HG03442 (cell line): ENCODE measurements around the gene LRRC57.

Experiments
- ATAC-seq: cut with Tn5 transposase; IDR thresholded peaks from one replicate; pipeline ENCODE4 v1.9.1; 2021; ENCODE audit warnings: mild to moderate bottlenecking, moderate library complexity; ENCODE audit not compliant: unreplicated experiment

LRRC57 gene

GRCh38 chr15:42553554-42553953, 5.0 kb upstream of the LRRC57 start:
- no peak for ATAC-seq

GRCh38 chr15:42549741-42550392, 1.3 kb upstream of the LRRC57 start:
- ATAC-seq = no peak

GRCh38 chr15:42549032-42549491, 469 bp upstream of the LRRC57 start:
- ATAC-seq = peak; percentile 26

GRCh38 chr15:42547918-42548248, 710 bp downstream of the LRRC57 start:
- ATAC-seq = peak; percentile 12

GRCh38 chr15:42544853-42545629, 3.6 kb downstream of the LRRC57 start:
- no peak for ATAC-seq

- ATAC-seq = no peak
These were observed 15.3 kb downstream of the LRRC57 start for GRCh38 chr15:42533246-42533645.

- ATAC-seq = no peak
These were observed 19.6 kb downstream of the LRRC57 start for GRCh38 chr15:42528970-42529369.

GRCh38 chr15:42523331-42523730, 25.3 kb downstream of the LRRC57 start:
- ATAC-seq = no peak

- ATAC-seq = no peak
These were observed 37.6 kb downstream of the LRRC57 start for GRCh38 chr15:42511007-42511391.

- no peak for ATAC-seq
These were observed 38.2 kb downstream of the LRRC57 start for GRCh38 chr15:42510258-42511006.

GRCh38 chr15:42508263-42508690, 40.3 kb downstream of the LRRC57 start:
- no peak for ATAC-seq

GRCh38 chr15:42507514-42507913, 41.1 kb downstream of the LRRC57 start:
- no peak for ATAC-seq

- ATAC-seq = peak; percentile 19
These were observed 44.0 kb downstream of the LRRC57 start for GRCh38 chr15:42504631-42505030.

GRCh38 chr15:42503825-42504224, 44.8 kb downstream of the LRRC57 start:
- ATAC-seq = no peak

- ATAC-seq = no peak
These were observed 46.1 kb downstream of the LRRC57 start for GRCh38 chr15:42502477-42502876.

- ATAC-seq = no peak
These were observed 48.6 kb downstream of the LRRC57 start for GRCh38 chr15:42499858-42500609.

GRCh38 chr15:42498212-42499068, 50.2 kb downstream of the LRRC57 start:
- no peak for ATAC-seq

GRCh38 chr15:42495361-42496212, 53.0 kb downstream of the LRRC57 start, which contains the start of gene SNAP23:
Gene SNAP23, plus strand, starts transcription at chr15:42495634. Its CDS starts 16,213 bp downstream, at chr15:42511847.
- peak; percentile 76 for ATAC-seq

GRCh38 chr15:42494998-42495360, 53.6 kb downstream of the LRRC57 start:
- no peak for ATAC-seq
